OCI-LY7 (cell line): ENCODE measurements around the gene IMMP2L.

ENCODE experiments used
- CTCF ChIP-seq: fragments of 200-600 bp; sonication (generic); conservative IDR thresholded peaks from 2 replicates; pipeline ENCODE4 v1.5.1; 2014; ENCODE audit warnings: mild to moderate bottlenecking, antibody characterized with exemption, low read length, moderate library complexity, mixed read lengths
- EZH2phosphoT487 ChIP-seq: fragments of 200-600 bp; sonication (generic); IDR thresholded peaks from 2 replicates; pipeline ENCODE4 v1.6.1; 2018; ENCODE audit warnings: low read depth, borderline replicate concordance, mild to moderate bottlenecking, mixed run types, antibody characterized with exemption, low read length, moderate library complexity, mixed read lengths

GRCh38 chr7:111050875-111051416 is 511.3 kb downstream of the IMMP2L start:
- TF ChIP-seq CTCF (no peak), EZH2phosphoT487 (no peak)
